ENCODE measurements around the gene SLC39A7.

DNA sequence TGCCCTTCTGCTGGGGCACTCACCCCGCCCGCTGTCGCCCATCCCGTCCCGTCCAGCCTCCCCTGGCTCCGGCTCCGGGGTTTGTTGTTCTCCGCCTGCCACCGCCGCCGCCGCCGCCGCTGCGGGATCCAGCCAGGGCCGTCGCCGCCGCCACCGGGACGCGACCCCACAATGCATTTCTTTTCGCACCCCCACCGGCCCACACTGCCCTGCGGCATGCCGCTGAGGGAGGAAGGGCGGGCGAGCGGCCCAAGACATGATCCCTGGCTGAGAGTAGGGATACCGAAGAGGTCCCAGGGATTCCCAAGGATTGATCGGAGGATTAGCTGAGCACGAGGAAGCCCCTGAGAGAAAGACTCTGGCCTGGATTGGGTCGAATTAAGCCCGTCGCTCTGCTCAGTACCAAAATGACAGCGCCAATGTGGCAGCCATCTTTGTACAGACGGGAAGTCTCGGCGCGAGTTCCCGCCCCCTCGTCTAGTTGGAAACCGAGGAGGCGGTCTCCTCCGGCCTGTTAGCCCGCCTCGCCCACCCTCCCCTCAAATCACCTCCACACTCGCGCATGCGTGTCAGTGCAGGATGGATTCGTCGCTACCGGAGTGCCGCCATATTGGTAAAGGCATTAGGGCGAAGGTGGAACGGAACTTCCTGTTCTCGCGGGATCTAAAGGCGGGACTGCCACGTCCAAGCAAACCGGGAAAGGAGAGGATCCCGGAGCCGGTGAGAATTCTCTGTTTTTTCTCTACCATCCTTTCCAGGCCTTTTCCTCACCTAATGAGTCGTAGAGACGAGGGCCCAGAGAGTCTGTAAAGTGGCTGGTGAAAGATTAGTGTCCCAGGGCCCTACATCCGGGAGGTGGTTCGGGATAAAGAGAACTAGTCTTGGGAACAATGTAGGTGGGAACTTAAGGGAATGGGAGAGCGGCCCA lies at the start of gene SLC39A7, which contains the start of gene RXRB:
- TF ChIP-seq, protein P1, sequence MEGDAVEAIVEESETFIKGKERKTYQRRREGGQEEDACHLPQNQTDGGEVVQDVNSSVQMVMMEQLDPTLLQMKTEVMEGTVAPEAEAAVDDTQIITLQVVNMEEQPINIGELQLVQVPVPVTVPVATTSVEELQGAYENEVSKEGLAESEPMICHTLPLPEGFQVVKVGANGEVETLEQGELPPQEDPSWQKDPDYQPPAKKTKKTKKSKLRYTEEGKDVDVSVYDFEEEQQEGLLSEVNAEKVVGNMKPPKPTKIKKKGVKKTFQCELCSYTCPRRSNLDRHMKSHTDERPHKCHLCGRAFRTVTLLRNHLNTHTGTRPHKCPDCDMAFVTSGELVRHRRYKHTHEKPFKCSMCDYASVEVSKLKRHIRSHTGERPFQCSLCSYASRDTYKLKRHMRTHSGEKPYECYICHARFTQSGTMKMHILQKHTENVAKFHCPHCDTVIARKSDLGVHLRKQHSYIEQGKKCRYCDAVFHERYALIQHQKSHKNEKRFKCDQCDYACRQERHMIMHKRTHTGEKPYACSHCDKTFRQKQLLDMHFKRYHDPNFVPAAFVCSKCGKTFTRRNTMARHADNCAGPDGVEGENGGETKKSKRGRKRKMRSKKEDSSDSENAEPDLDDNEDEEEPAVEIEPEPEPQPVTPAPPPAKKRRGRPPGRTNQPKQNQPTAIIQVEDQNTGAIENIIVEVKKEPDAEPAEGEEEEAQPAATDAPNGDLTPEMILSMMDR (IDR thresholded peaks at IDR 0.05), result no peak
- peak in 1 of 2 donors; percentile 70 for TF ChIP-seq POLR2A (IDR thresholded peaks at IDR 0.05)

Measured in thyroid gland (tissue), 4 donors.